Mesothelial cell of epicardium (in vitro differentiated cells): Measurements from ENCODE around the gene C19orf33. TPM values are rescaled to one million over a fixed set of nuclear protein-coding genes. Genes with fewer than 3 reads are reported as not detected.

Source experiments
- DNase-seq, 2 experiments: peaks; one replicate each; pipeline ENCODE4 v3.0.0; 2021; ENCODE audit warnings: low spot score in 2 of 2; ENCODE audit not compliant: unreplicated experiment in 2 of 2
- H3K27ac Mint-ChIP-seq: 2 replicates; pipeline ENCODE4 v1.8.0; 2021; ENCODE audit warnings: mixed read lengths
- H3K27me3 Mint-ChIP-seq: 2 replicates; pipeline ENCODE4 v1.8.0; 2021; ENCODE audit warnings: low read depth, mixed read lengths
- H3K36me3 Mint-ChIP-seq: 2 replicates; pipeline ENCODE4 v1.8.0; 2021; ENCODE audit warnings: mixed read lengths
- H3K4me1 Mint-ChIP-seq: 2 replicates; pipeline ENCODE4 v1.8.0; 2021; ENCODE audit warnings: mixed read lengths
- H3K4me3 Mint-ChIP-seq: 2 replicates; pipeline ENCODE4 v1.8.0; 2021; ENCODE audit warnings: mild to moderate bottlenecking, moderate library complexity, mixed read lengths
- H3K9me3 Mint-ChIP-seq: 2 replicates; pipeline ENCODE4 v1.8.0; 2021; ENCODE audit warnings: mixed read lengths
- total RNA-seq: library from RNA; stranded (reverse); gene quantifications from 3 replicates; pipeline ENCODE4 v1.2.1, GENCODE V29; 2021
- TF ChIP-seq, protein P1 (sequence below): fragments of 200-600 bp; sonication (generic); IDR thresholded peaks from one replicate; pipeline ENCODE4 v1.5.0; 2021; ENCODE audit warnings: antibody characterized with exemption; ENCODE audit not compliant: unreplicated experiment

C19orf33 gene
- total RNA-seq, 1 donor from 2014 or later: 4.6 TPM

DNA sequence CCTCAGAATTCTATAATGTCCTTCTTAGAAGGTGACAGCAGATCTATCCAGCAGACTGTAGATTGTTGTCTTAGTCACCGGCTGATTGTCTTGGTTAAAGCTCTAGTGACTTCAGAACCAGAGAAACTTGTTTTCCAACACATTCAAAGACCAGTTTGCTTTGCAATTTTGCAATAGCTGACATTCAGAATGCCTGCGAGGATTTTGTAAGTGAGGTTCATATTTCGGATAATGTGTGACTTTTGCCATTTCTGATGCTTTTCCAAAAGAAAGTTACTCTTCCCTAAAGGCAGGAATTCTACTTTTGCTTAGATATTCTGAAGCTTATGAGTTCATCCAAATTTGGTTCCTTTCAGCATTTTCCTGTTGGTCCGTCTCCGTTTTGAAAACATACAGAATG lies 26.5 kb upstream of the C19orf33 start:
- H3K27ac Mint-ChIP-seq: peak overlapping the region; percentile 72
- no peaks in the 10 kb centered on the region for H3K27me3 Mint-ChIP-seq
- DNase-seq: no peak
- peaks cover 21% of the 10 kb centered on the region for H3K4me1 Mint-ChIP-seq
- TF ChIP-seq, protein P1, sequence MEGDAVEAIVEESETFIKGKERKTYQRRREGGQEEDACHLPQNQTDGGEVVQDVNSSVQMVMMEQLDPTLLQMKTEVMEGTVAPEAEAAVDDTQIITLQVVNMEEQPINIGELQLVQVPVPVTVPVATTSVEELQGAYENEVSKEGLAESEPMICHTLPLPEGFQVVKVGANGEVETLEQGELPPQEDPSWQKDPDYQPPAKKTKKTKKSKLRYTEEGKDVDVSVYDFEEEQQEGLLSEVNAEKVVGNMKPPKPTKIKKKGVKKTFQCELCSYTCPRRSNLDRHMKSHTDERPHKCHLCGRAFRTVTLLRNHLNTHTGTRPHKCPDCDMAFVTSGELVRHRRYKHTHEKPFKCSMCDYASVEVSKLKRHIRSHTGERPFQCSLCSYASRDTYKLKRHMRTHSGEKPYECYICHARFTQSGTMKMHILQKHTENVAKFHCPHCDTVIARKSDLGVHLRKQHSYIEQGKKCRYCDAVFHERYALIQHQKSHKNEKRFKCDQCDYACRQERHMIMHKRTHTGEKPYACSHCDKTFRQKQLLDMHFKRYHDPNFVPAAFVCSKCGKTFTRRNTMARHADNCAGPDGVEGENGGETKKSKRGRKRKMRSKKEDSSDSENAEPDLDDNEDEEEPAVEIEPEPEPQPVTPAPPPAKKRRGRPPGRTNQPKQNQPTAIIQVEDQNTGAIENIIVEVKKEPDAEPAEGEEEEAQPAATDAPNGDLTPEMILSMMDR: no peak
- no peak overlapping the region for H3K4me3 Mint-ChIP-seq
- H3K36me3 Mint-ChIP-seq: peaks cover 2% of the 10 kb centered on the region
- H3K9me3 Mint-ChIP-seq: no peaks in the 10 kb centered on the region

DNA sequence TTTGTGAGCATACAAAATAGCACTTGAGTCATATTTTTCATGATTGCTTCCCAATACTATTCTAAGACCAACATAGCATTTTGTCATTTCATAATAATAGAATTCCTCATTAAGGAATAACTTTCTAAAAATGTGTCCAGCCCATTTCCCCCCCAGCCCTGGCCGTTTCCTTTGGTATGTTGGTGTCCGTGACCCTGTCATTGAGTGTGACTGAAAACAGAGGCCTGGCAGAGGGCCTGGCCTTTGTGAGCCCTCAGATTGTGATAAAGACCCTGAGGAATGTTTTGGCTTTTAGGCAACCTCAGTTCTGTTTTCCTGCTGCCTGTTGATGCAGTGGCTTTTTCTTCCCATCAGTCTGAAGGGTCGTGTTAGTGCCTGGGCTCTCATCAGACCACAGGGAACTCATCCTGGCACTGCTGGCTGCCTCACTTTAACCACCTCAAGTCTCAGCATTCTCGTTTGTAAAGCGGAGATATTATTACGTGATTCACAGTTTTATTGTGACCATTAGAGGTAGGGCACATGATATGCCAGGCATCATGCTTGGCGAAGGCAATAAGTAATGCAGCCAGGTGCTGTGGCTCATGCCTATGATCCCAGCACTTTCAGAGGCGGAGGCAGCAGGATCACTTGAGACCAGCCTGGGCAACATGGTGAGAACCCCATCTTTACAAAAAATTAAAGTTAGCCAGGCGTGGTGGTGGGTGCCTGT lies 25.9 kb upstream of the C19orf33 start:
- no peak for DNase-seq
- Mint-ChIP-seq H3K9me3 (no peaks in the 10 kb centered on the region), H3K4me3 (no peak overlapping the region), H3K4me1 (peaks cover 21% of the 10 kb centered on the region), H3K27ac (peak overlapping the region; percentile 72), H3K27me3 (no peaks in the 10 kb centered on the region), H3K36me3 (peaks cover 2% of the 10 kb centered on the region)
- TF ChIP-seq, protein P1: no peak

DNA sequence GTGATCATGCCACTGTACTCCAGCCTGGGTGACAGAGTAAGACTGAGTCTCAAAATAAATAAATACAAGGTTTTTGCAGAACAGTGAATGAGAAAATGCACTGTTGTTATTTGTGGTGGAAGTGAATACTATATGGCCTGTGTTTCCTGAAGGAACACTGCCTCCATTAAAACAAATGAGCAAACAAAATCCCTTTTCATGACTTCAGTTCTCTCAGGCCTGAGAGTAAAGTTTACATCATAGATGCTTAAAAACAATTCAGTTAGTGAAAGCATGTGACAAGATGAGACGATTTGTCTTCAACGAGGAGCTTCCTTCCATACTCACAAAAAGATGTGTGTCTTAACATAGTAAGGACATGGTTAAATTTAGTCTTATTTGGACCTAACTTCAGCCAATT lies 25.3 kb upstream of the C19orf33 start:
- DNase-seq: no peak
- TF ChIP-seq, protein P1: no peak
- H3K4me3 Mint-ChIP-seq: no peak overlapping the region
- H3K36me3 Mint-ChIP-seq: peaks cover 4% of the 10 kb centered on the region
- H3K4me1 Mint-ChIP-seq: peaks cover 21% of the 10 kb centered on the region
- no peaks in the 10 kb centered on the region for H3K9me3 Mint-ChIP-seq
- H3K27ac Mint-ChIP-seq: peak overlapping the region; percentile 72
- no peaks in the 10 kb centered on the region for H3K27me3 Mint-ChIP-seq

DNA sequence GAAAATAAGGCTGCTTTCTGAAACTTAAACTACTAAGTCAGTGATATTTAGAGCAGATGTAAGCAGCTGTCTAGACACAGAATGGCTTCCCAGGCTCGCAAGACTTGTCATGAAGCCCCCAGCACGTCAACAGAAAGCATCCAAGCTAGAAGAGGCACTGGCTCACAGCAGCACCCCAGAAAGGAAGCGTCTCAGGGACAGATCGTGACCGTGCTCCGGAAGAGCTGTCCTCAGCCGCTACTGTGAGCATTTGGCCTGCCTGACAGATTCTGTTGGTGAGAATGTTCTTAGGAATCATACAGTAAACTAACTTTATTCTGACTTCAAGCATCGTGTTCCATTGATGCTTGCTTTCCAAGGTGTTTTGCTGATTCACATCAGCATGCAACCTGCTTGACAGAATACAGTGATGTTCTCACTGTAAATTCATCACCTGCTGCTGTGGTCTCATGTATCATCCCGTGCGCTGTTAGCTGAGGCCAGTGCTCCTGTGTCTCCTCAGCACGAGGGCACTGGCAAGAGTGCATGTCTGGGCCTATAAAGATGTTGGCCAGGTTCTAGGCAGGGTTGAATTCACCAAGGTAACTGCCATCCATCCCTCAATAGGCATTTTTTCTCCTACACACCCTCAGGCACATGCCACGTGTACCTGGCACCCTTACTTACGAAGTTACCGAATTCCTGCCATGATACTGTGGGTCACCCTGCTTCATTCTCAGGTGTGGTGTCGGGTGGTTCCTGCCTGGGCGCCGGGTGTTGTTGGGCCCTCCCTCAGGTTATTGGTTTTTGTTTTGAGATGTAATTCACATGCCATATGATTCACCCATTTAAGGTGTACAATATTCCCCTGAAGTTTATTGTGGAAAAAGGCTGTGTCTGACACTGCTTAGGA lies 23.8 kb upstream of the C19orf33 start:
- Mint-ChIP-seq H3K27me3 (no peaks in the 10 kb centered on the region), H3K4me1 (peaks cover 21% of the 10 kb centered on the region), H3K9me3 (no peaks in the 10 kb centered on the region), H3K27ac (peak overlapping the region; percentile 50), H3K4me3 (no peak overlapping the region), H3K36me3 (peaks cover 4% of the 10 kb centered on the region)
- DNase-seq: no peak
- TF ChIP-seq, protein P1: no peak

DNA sequence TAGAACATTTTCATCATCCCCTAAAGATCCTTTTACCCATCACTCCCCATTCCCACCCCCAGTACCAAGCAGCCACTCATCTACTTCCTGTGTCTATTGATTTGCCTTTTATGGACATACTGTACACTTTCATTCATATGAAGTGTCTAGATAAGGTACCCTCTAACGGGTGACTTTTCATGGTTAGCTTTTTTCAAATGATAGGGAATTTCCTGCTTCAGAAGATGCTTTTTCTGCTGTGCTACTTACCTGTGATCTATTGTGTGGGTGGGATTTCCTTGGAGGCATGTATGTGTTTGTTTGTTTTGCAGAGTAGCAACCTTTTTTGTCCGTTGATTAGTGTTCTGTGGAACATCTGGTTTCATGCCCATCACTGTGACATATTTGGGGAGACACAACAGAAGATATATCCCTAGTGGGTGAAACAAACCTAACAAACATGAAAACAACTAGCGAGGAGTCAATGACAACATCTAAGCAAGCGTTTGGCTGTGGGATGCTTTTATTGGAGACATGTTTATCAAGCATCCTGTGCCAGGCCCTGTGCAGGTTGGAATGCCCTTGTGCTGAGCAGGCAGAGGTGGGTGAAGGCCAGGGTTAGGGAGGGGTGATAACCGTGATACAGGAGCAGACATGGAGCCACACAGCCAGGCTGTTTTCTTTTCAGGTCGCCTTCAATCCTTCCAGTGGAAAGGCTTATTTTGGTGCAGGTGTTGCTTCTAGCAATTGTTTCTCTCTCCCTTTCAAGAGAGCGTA lies 22.1 kb upstream of the C19orf33 start:
- Mint-ChIP-seq H3K4me1 (peaks cover 21% of the 10 kb centered on the region), H3K9me3 (no peaks in the 10 kb centered on the region), H3K27ac (no peak overlapping the region)

More for the DNA sequence above, 22.1 kb upstream of the C19orf33 start:
- TF ChIP-seq, protein P1: no peak
- no peak overlapping the region for H3K4me3 Mint-ChIP-seq
- H3K36me3 Mint-ChIP-seq: peaks cover 8% of the 10 kb centered on the region
- no peak for DNase-seq
- H3K27me3 Mint-ChIP-seq: no peaks in the 10 kb centered on the region
